SK-N-SH treated with all-trans-retinoic acid at 6 μM for 48 hours (cell line): ENCODE results near the gene ARFGAP3.

Experiments used
- ATAC-seq: fragments of 200-7000 bp; cut with Tn5 transposase; 3 replicates; pipeline ENCODE4 v1.9.1; 2020; ENCODE audit warnings: mild to moderate bottlenecking, moderate library complexity
- ARNTL ChIP-seq: fragments of 450-650 bp; formaldehyde crosslinking; IDR thresholded peaks from 2 replicates; pipeline ENCODE4 v1.5.0; 2020; ENCODE audit warnings: low read depth, mild to moderate bottlenecking, moderate library complexity, borderline replicate concordance
- BACH2 ChIP-seq: fragments of 250-450 bp; sonication (Bioruptor Pico); IDR thresholded peaks from 2 replicates; pipeline ENCODE4 v1.9.0; 2021; ENCODE audit warnings: mild to moderate bottlenecking, borderline replicate concordance
- CSDC2 ChIP-seq: fragments of 250-450 bp; sonication (Bioruptor Pico); IDR thresholded peaks from 2 replicates; pipeline ENCODE4 v1.5.0; 2020; ENCODE audit warnings: mild to moderate bottlenecking, moderate library complexity
- CSRNP3 ChIP-seq: fragments of 250-450 bp; sonication (Bioruptor Pico); IDR thresholded peaks from 2 replicates; pipeline ENCODE4 v1.5.1; 2021; ENCODE audit warnings: mild to moderate bottlenecking, moderate library complexity
- ESRRG ChIP-seq: fragments of 250-450 bp; sonication (Bioruptor Pico); IDR thresholded peaks from 2 replicates; pipeline ENCODE4 v1.6.1; 2021; ENCODE audit warnings: mild to moderate bottlenecking
- GLIS3 ChIP-seq: fragments of 250-450 bp; sonication (Bioruptor Pico); IDR thresholded peaks from 2 replicates; pipeline ENCODE4 v1.5.0; 2020; ENCODE audit warnings: mild to moderate bottlenecking, moderate library complexity
- ISL1 ChIP-seq: fragments of 250-450 bp; sonication (Bioruptor Pico); IDR thresholded peaks from 2 replicates; pipeline ENCODE4 v2.1.2; 2022; ENCODE audit warnings: mild to moderate bottlenecking, moderate library complexity
- OSR1 ChIP-seq: fragments of 250-450 bp; sonication (Bioruptor Pico); IDR thresholded peaks from 2 replicates; pipeline ENCODE4 v1.8.0; 2022; ENCODE audit warnings: moderate library complexity, mild to moderate bottlenecking, inconsistent platforms
- POU6F1 ChIP-seq: fragments of 250-450 bp; sonication (Bioruptor Pico); IDR thresholded peaks from 2 replicates; pipeline ENCODE4 v1.8.0; 2021; ENCODE audit warnings: low read depth, mild to moderate bottlenecking, moderate library complexity, borderline replicate concordance
- PPARA ChIP-seq: fragments of 250-450 bp; sonication (Bioruptor Pico); IDR thresholded peaks from 2 replicates; pipeline ENCODE4 v1.5.0; 2020; ENCODE audit warnings: mild to moderate bottlenecking, borderline replicate concordance
- RARB ChIP-seq: fragments of 250-450 bp; sonication (Bioruptor Pico); IDR thresholded peaks from 2 replicates; pipeline ENCODE4 v1.8.0; 2021; ENCODE audit warnings: mild to moderate bottlenecking, moderate library complexity
- TCF4 ChIP-seq: fragments of 250-450 bp; sonication (Bioruptor Pico); IDR thresholded peaks from 2 replicates; pipeline ENCODE4 v1.8.0; 2021; ENCODE audit warnings: mild to moderate bottlenecking, moderate library complexity, borderline replicate concordance
- TOX ChIP-seq: fragments of 250-450 bp; sonication (Bioruptor Pico); IDR thresholded peaks from 2 replicates; pipeline ENCODE4 v1.8.0; 2021; ENCODE audit warnings: mild to moderate bottlenecking, moderate library complexity, borderline replicate concordance
- TSHZ2 ChIP-seq: fragments of 250-450 bp; sonication (Bioruptor Pico); IDR thresholded peaks from 2 replicates; pipeline ENCODE4 v1.5.0; 2020; ENCODE audit warnings: mild to moderate bottlenecking, moderate library complexity
- ZC3H10 ChIP-seq: fragments of 250-450 bp; sonication (Bioruptor Pico); IDR thresholded peaks from 2 replicates; pipeline ENCODE4 v1.5.1; 2021; ENCODE audit warnings: mild to moderate bottlenecking, moderate library complexity
- ZFP3 ChIP-seq: fragments of 250-450 bp; sonication (Bioruptor Pico); IDR thresholded peaks from 2 replicates; pipeline ENCODE4 v1.5.0; 2020; ENCODE audit warnings: mild to moderate bottlenecking, moderate library complexity
- ZFP30 ChIP-seq: fragments of 450-650 bp; formaldehyde crosslinking; IDR thresholded peaks from 2 replicates; pipeline ENCODE4 v1.5.0; 2022; ENCODE audit warnings: mild to moderate bottlenecking, moderate library complexity
- ZNF565 ChIP-seq: fragments of 450-650 bp; formaldehyde crosslinking; conservative IDR thresholded peaks from 2 replicates; pipeline ENCODE4 v1.5.0; 2020; ENCODE audit warnings: low read depth, mild to moderate bottlenecking, moderate library complexity
- ZNF70 ChIP-seq: fragments of 450-650 bp; formaldehyde crosslinking; IDR thresholded peaks from 2 replicates; pipeline ENCODE4 v1.5.0; 2020; ENCODE audit warnings: mild to moderate bottlenecking, moderate library complexity
- ZNF8 ChIP-seq: fragments of 450-650 bp; formaldehyde crosslinking; IDR thresholded peaks from 2 replicates; pipeline ENCODE4 v1.5.0; 2020; ENCODE audit warnings: mild to moderate bottlenecking, moderate library complexity

Gene ARFGAP3

GRCh38 chr22:42837556-42837955 lies 19.5 kb downstream of the ARFGAP3 start:
- no peak for ATAC-seq
- TF ChIP-seq ZFP30: no peak
- TF ChIP-seq ZNF8 (CRISPR knock-in tag): no peak
- TF ChIP-seq POU6F1 (CRISPR knock-in tag): no peak
- no peak for TF ChIP-seq ZNF565 (CRISPR knock-in tag)

GRCh38 chr22:42836026-42836425 lies 21.0 kb downstream of the ARFGAP3 start:
- no peak for ATAC-seq
- no peak for TF ChIP-seq ZC3H10
- TF ChIP-seq ZNF8 (CRISPR knock-in tag): no peak
- TF ChIP-seq ZFP3 (CRISPR knock-in tag): no peak
- no peak for TF ChIP-seq TCF4 (CRISPR knock-in tag)
- no peak for TF ChIP-seq ZNF70 (CRISPR knock-in tag)
- no peak for TF ChIP-seq PPARA (CRISPR knock-in tag)
- no peak for TF ChIP-seq OSR1
- TF ChIP-seq GLIS3 (CRISPR knock-in tag): no peak
- TF ChIP-seq TSHZ2 (CRISPR knock-in tag): no peak

GRCh38 chr22:42834177-42834949 lies 22.7 kb downstream of the ARFGAP3 start:
- no peak for TF ChIP-seq ISL1
- no peak for TF ChIP-seq BACH2 (CRISPR knock-in tag)
- TF ChIP-seq ZC3H10: no peak
- TF ChIP-seq, all 23 proteins: peak for 0
- no peak for ATAC-seq

- ATAC-seq: no peak
- TF ChIP-seq PPARA (CRISPR knock-in tag) (no peak), CSDC2 (CRISPR knock-in tag) (no peak), BACH2 (CRISPR knock-in tag) (no peak)
These were observed 24.0 kb downstream of the ARFGAP3 start for GRCh38 chr22:42833104-42833503.

- no peak for TF ChIP-seq ZNF565 (CRISPR knock-in tag)
- no peak for TF ChIP-seq GLIS3 (CRISPR knock-in tag)
- no peak for TF ChIP-seq POU6F1 (CRISPR knock-in tag)
- TF ChIP-seq ZFP30: no peak
- no peak for TF ChIP-seq ESRRG
- no peak for TF ChIP-seq ZNF70 (CRISPR knock-in tag)
- TF ChIP-seq ARNTL: no peak
- no peak for TF ChIP-seq TOX (CRISPR knock-in tag)
- no peak for TF ChIP-seq RARB (CRISPR knock-in tag)
- no peak for TF ChIP-seq ISL1
- no peak for TF ChIP-seq CSRNP3
- TF ChIP-seq CSDC2 (CRISPR knock-in tag): no peak
- TF ChIP-seq ZC3H10: no peak
- no peak for TF ChIP-seq ZFP3 (CRISPR knock-in tag)
- no peak for TF ChIP-seq BACH2 (CRISPR knock-in tag)
- TF ChIP-seq, all 23 proteins: peak for 0
- no peak for ATAC-seq
These were observed 25.4 kb downstream of the ARFGAP3 start for GRCh38 chr22:42831712-42832111.
